Measurements from ENCODE around the gene ABR.
"Not testable (repeated sequence)": the region's sequence is repeated elsewhere in the genome, so short reads cannot be mapped to it uniquely, and the experiment has no call there.

Gene ABR

GRCh38 chr17:1076299-1076981, 103.3 kb downstream of the ABR start:
- H3K27ac ChIP-seq = no peak overlapping the region
- TF ChIP-seq CTCF (IDR thresholded peaks at IDR 0.05) (no peak), ZFX (IDR thresholded peaks at IDR 0.05; ENCODE audit: borderline replicate concordance) (no peak)

- TF ChIP-seq ZFX (IDR thresholded peaks at IDR 0.05; ENCODE audit: borderline replicate concordance) (no peak), CTCF (IDR thresholded peaks at IDR 0.05) (no peak)
- no peak overlapping the region for H3K27ac ChIP-seq
Observed at GRCh38 chr17:1074886-1075605, 104.7 kb downstream of the ABR start.

- not testable (repeated sequence) for H3K27ac ChIP-seq
Observed at GRCh38 chr17:1073963-1074625, 105.7 kb downstream of the ABR start.

GRCh38 chr17:1073241-1073962, 106.4 kb downstream of the ABR start:
- H3K27ac ChIP-seq = no peak overlapping the region
- TF ChIP-seq ZFX (IDR thresholded peaks at IDR 0.05; ENCODE audit: borderline replicate concordance) (no peak), CTCF (IDR thresholded peaks at IDR 0.05) (no peak)

GRCh38 chr17:1072551-1072961, 107.2 kb downstream of the ABR start:
- H3K27ac ChIP-seq = no peak overlapping the region
- TF ChIP-seq ZFX (IDR thresholded peaks at IDR 0.05; ENCODE audit: borderline replicate concordance) (no peak), CTCF (IDR thresholded peaks at IDR 0.05) (no peak)

GRCh38 chr17:1071103-1071825, 108.5 kb downstream of the ABR start:
- no peak overlapping the region for H3K27ac ChIP-seq
- TF ChIP-seq ZFX (IDR thresholded peaks at IDR 0.05; ENCODE audit: borderline replicate concordance) = no peak
- no peak for TF ChIP-seq CTCF (IDR thresholded peaks at IDR 0.05)

GRCh38 chr17:1070411-1070810, 109.4 kb downstream of the ABR start:
- TF ChIP-seq ZFX (IDR thresholded peaks at IDR 0.05; ENCODE audit: borderline replicate concordance) (no peak), CTCF (IDR thresholded peaks at IDR 0.05) (no peak)
- H3K27ac ChIP-seq = no peak overlapping the region

Data from 22Rv1 (cell line).